ENCODE results near the gene ZDHHC21. TPM values are rescaled to one million over a fixed set of nuclear protein-coding genes. Genes with fewer than 3 reads are reported as not detected.

ZDHHC21 gene
- polyA plus RNA-seq, 2 of the 4 experiments (the other 2 are of a cell fraction), result 3.7 to 9.1 TPM

DNA sequence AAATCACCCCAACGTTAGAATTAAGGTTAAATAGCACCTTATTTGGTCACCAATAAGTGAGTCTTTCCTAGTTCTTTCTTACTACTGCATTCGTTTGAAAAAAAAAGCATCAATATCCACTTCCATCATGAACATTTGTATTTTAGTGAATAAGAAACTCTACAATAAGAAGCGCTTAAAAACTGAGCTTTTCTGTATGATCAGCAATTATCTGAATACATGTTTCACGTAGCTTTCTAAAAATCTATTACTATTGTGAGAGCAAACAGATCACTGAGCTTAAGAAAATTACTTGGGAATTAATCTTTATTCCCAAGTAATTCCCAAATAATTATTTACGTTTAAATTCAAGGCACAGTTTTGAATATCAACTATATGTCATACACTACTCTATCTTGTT lies 32.5 kb downstream of the ZDHHC21 start:
- no peak for TF ChIP-seq EP300 (IDR thresholded peaks at IDR 0.05)
- peak; percentile 82 for TF ChIP-seq MAFK (IDR thresholded peaks at IDR 0.05; ENCODE audit: partially characterized antibody)
- Histone ChIP-seq H3K4me1 (no peaks in the 10 kb centered on the region), H3K27ac (no peak overlapping the region), H3K4me3 (no peak overlapping the region), H3K4me2 (no peak overlapping the region), H3K9me3 (peaks cover 3% of the 10 kb centered on the region; the same call in 2 of the 3 replicates)
- no peak for ATAC-seq
- CTCF ChIA-PET, result interaction anchor here (0.6 to 2.2 kb wide), 16 partner anchors 13 to 1959 kb away, joined by 3 to 19 read pairs (median 4); no protein-coding TSS in a partner anchor
- 82% methylated on average over 5 of the region's 5 CpGs for WGBS (ENCODE audit: missing lambda C conversion rate)
- FAIRE-seq, result no peak
- POLR2A ChIA-PET, result no interaction called here
- no peak for DNase-seq (ENCODE audit: low read depth in 1 of 2, low spot score in 1 of 2)

DNA sequence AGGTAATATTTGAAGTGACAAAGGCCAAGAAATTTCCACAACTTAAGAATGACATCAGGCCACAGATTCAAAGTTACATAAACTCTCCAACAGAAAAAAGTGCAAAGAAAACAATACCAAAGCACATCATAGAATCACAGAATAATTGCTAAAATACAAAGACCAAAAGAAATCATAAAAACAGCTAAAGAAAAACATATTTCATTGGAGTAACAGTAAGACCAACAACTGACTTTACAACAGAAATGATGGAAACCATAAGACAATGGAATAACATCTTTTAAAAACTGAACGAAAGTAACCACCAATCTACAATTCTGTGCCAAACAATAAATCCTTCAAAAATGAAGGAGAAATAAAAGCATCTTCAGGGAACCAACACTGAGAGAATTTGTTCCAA lies 38.3 kb downstream of the ZDHHC21 start:
- Histone ChIP-seq H3K4me1 (no peaks in the 10 kb centered on the region), H3K4me2 (no peak overlapping the region), H3K4me3 (no peak overlapping the region), H3K9me3 (peaks cover 31% of the 10 kb centered on the region), H3K27ac (no peak overlapping the region)
- POLR2A ChIA-PET, result no interaction called here
- 62% methylated on average over 1 of the region's 1 CpG for WGBS (ENCODE audit: missing lambda C conversion rate)
- CTCF ChIA-PET, result no interaction called here
- ATAC-seq (no peak), DNase-seq (ENCODE audit: low read depth in 1 of 2, low spot score in 1 of 2) (peak in 1 of 2 experiments; percentile 29), FAIRE-seq (peak; percentile 76)
- TF ChIP-seq FOXS1 (CRISPR knock-in tag; IDR thresholded peaks at IDR 0.05) (peak; percentile 88; the same call in 1 of the 2 replicates), JUNB (IDR thresholded peaks at IDR 0.05) (no peak)

- WGBS (ENCODE audit: missing lambda C conversion rate), result 77% methylated on average over 1 of the region's 1 CpG
- ChIA-PET CTCF (interaction anchor here (0.9 to 1.2 kb wide), 2 partner anchors 13 to 186 kb away, joined by 3 read pairs; no protein-coding TSS in a partner anchor), POLR2A (no interaction called here)
- no peak overlapping the region for H3K27ac ChIP-seq
- no peak overlapping the region for H3K4me3 ChIP-seq
- H3K4me1 ChIP-seq, result no peaks in the 10 kb centered on the region
- no peak for DNase-seq (ENCODE audit: low read depth in 1 of 2, low spot score in 1 of 2)
- no peak for FAIRE-seq
- H3K4me2 ChIP-seq, result no peak overlapping the region
- TF ChIP-seq HOXB13 (CRISPR knock-in tag; IDR thresholded peaks at IDR 0.05; ENCODE audit: low read depth) (no peak), HEYL (CRISPR knock-in tag; IDR thresholded peaks at IDR 0.05) (no peak), ZSCAN20 (CRISPR knock-in tag; IDR thresholded peaks at IDR 0.05) (no peak), EP300 (IDR thresholded peaks at IDR 0.05) (no peak), CEBPB (IDR thresholded peaks at IDR 0.05) (no peak), TFCP2L1 (CRISPR knock-in tag; IDR thresholded peaks at IDR 0.05) (no peak), RNF2 (IDR thresholded peaks at IDR 0.05; ENCODE audit: borderline replicate concordance, low read depth) (no peak), ZFP36 (IDR thresholded peaks at IDR 0.05; ENCODE audit: borderline replicate concordance, partially characterized antibody) (no peak), NR3C1 (IDR thresholded peaks at IDR 0.05) (no peak), ATOH8 (CRISPR knock-in tag; IDR thresholded peaks at IDR 0.05; ENCODE audit: low read depth) (no peak), RCOR1 (IDR thresholded peaks at IDR 0.05; ENCODE audit: low read depth, low read length) (no peak), POLR2AphosphoS2 (conservative IDR thresholded peaks at IDR 0.05; ENCODE audit: low read length) (no peak), CTCF (IDR thresholded peaks at IDR 0.05) (no peak), POLR2A (IDR thresholded peaks at IDR 0.05; ENCODE audit: low read length) (no peak), USF2 (IDR thresholded peaks at IDR 0.05) (no peak), RAD21 (conservative IDR thresholded peaks at IDR 0.05 in 1 of 2, IDR thresholded peaks at IDR 0.05 in 1 of 2) (no peak), NPAS2 (CRISPR knock-in tag; IDR thresholded peaks at IDR 0.05; ENCODE audit: borderline replicate concordance) (no peak)
- TF ChIP-seq, protein P1, sequence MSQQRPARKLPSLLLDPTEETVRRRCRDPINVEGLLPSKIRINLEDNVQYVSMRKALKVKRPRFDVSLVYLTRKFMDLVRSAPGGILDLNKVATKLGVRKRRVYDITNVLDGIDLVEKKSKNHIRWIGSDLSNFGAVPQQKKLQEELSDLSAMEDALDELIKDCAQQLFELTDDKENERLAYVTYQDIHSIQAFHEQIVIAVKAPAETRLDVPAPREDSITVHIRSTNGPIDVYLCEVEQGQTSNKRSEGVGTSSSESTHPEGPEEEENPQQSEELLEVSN (IDR thresholded peaks at IDR 0.05; ENCODE audit: borderline replicate concordance, low read depth), result no peak
- TF ChIP-seq, protein P2, sequence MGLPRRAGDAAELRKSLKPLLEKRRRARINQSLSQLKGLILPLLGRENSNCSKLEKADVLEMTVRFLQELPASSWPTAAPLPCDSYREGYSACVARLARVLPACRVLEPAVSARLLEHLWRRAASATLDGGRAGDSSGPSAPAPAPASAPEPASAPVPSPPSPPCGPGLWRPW (IDR thresholded peaks at IDR 0.05), result no peak
- ATAC-seq, result no peak
- peaks cover 31% of the 10 kb centered on the region for H3K9me3 ChIP-seq
Observed at GRCh38 chr9:14653511-14653910, 39.7 kb downstream of the ZDHHC21 start.

All from A549 (cell line).